NT2/D1 (cell line): ENCODE data around the gene PPP6R3.
"Not testable (repeated sequence)": the region's sequence is repeated elsewhere in the genome, so short reads cannot be mapped to it uniquely, and the experiment has no call there.

ENCODE experiments used
- DNase-seq: peaks from one replicate; pipeline ENCODE4 v3.0.0-alpha.2; 2011; ENCODE audit warnings: low read depth, low spot score
- H3K27me3 ChIP-seq: 2 replicates; pipeline ENCODE4 v1.6.0; 2011; ENCODE audit warnings: mild to moderate bottlenecking; ENCODE audit not compliant: insufficient read length, insufficient read depth
- H3K36me3 ChIP-seq: 2 replicates; pipeline ENCODE4 v1.6.1; 2011; ENCODE audit warnings: mild to moderate bottlenecking, low read length, mixed read lengths; ENCODE audit not compliant: insufficient read depth, insufficient read length
- H3K4me1 ChIP-seq: 2 replicates; pipeline ENCODE4 v1.5.1; 2011; ENCODE audit not compliant: insufficient read depth, insufficient read length
- H3K4me3 ChIP-seq: 2 replicates; pipeline ENCODE4 v1.5.1; 2011; ENCODE audit warnings: low read depth; ENCODE audit not compliant: insufficient read length
- H3K9ac ChIP-seq: 2 replicates; pipeline ENCODE4 v1.6.0; 2011; ENCODE audit warnings: low read depth; ENCODE audit not compliant: insufficient read length
- H3K9me3 ChIP-seq: 2 replicates; pipeline ENCODE4 v1.5.1; 2011; ENCODE audit warnings: mild to moderate bottlenecking, low read length; ENCODE audit not compliant: insufficient read depth
- SUZ12 ChIP-seq: IDR thresholded peaks from 2 replicates; pipeline ENCODE4 v1.6.1; 2011; ENCODE audit not compliant: insufficient read length, insufficient read depth; ENCODE audit errors: extremely low read depth
- YY1 ChIP-seq: IDR thresholded peaks from 2 replicates; pipeline ENCODE4 v1.6.1; 2011; ENCODE audit not compliant: insufficient read length, insufficient read depth
- ZNF274 ChIP-seq: IDR thresholded peaks from 2 replicates; pipeline ENCODE4 v1.6.1; 2011; ENCODE audit warnings: mild to moderate bottlenecking, low read depth, low read length

Gene PPP6R3

GRCh38 chr11:68532727-68533369 lies 72.3 kb downstream of the PPP6R3 start:
- no peak overlapping the region for H3K9ac ChIP-seq
- TF ChIP-seq YY1 (no peak), SUZ12 (no peak), ZNF274 (no peak)
- H3K27me3 ChIP-seq: no peaks in the 10 kb centered on the region
- H3K4me1 ChIP-seq: no peaks in the 10 kb centered on the region
- no peak for DNase-seq
- no peak overlapping the region for H3K4me3 ChIP-seq
- peaks cover 32% of the 10 kb centered on the region for H3K36me3 ChIP-seq
- H3K9me3 ChIP-seq: no peaks in the 10 kb centered on the region

- H3K27me3 ChIP-seq: no peaks in the 10 kb centered on the region
- no peaks in the 10 kb centered on the region for H3K4me1 ChIP-seq
- H3K4me3 ChIP-seq: no peak overlapping the region
- no peak for DNase-seq
- TF ChIP-seq YY1: no peak
- TF ChIP-seq SUZ12: no peak
- no peak overlapping the region for H3K9ac ChIP-seq
- peaks cover 32% of the 10 kb centered on the region for H3K36me3 ChIP-seq
- no peaks in the 10 kb centered on the region for H3K9me3 ChIP-seq
Measured at GRCh38 chr11:68533945-68534344, 73.4 kb downstream of the PPP6R3 start.

GRCh38 chr11:68535098-68535497 lies 74.5 kb downstream of the PPP6R3 start:
- Histone ChIP-seq H3K4me3 (no peak overlapping the region), H3K9me3 (peaks cover 7% of the 10 kb centered on the region; the same call in 1 of the 2 replicates), H3K36me3 (peaks cover 41% of the 10 kb centered on the region), H3K9ac (no peak overlapping the region), H3K27me3 (no peaks in the 10 kb centered on the region), H3K4me1 (no peaks in the 10 kb centered on the region)
- TF ChIP-seq YY1: no peak
- TF ChIP-seq SUZ12: no peak
- no peak for TF ChIP-seq ZNF274
- no peak for DNase-seq

GRCh38 chr11:68536706-68537105 lies 76.2 kb downstream of the PPP6R3 start:
- H3K4me1 ChIP-seq: peaks cover 4% of the 10 kb centered on the region
- no peak overlapping the region for H3K4me3 ChIP-seq
- H3K36me3 ChIP-seq: peaks cover 51% of the 10 kb centered on the region
- H3K9me3 ChIP-seq: peaks cover 7% of the 10 kb centered on the region; the same call in 1 of the 2 replicates
- no peaks in the 10 kb centered on the region for H3K27me3 ChIP-seq
- no peak for TF ChIP-seq ZNF274
- no peak for TF ChIP-seq SUZ12
- no peak for TF ChIP-seq YY1
- H3K9ac ChIP-seq: no peak overlapping the region
- no peak for DNase-seq

- DNase-seq: no peak
- H3K27me3 ChIP-seq: no peaks in the 10 kb centered on the region
- H3K36me3 ChIP-seq: peaks cover 51% of the 10 kb centered on the region
- no peak overlapping the region for H3K4me3 ChIP-seq
- H3K9me3 ChIP-seq: peaks cover 7% of the 10 kb centered on the region; the same call in 1 of the 2 replicates
- no peak overlapping the region for H3K9ac ChIP-seq
- TF ChIP-seq YY1 (no peak), ZNF274 (no peak), SUZ12 (no peak)
- peaks cover 5% of the 10 kb centered on the region for H3K4me1 ChIP-seq
Measured at GRCh38 chr11:68538025-68538424, 77.5 kb downstream of the PPP6R3 start.

GRCh38 chr11:68539395-68539794 lies 78.8 kb downstream of the PPP6R3 start:
- Histone ChIP-seq H3K9ac (no peak overlapping the region), H3K4me1 (peaks cover 5% of the 10 kb centered on the region), H3K27me3 (no peaks in the 10 kb centered on the region), H3K36me3 (peaks cover 58% of the 10 kb centered on the region), H3K9me3 (peaks cover 7% of the 10 kb centered on the region; the same call in 1 of the 2 replicates), H3K4me3 (no peak overlapping the region)
- TF ChIP-seq YY1 (no peak), ZNF274 (no peak), SUZ12 (no peak)
- DNase-seq: no peak

- not testable (repeated sequence) for H3K4me3 ChIP-seq, H3K4me1 ChIP-seq, H3K9ac ChIP-seq, DNase-seq, H3K27me3 ChIP-seq, H3K9me3 ChIP-seq
- H3K36me3 ChIP-seq: peaks cover 64% of the 10 kb centered on the region
Measured at GRCh38 chr11:68540504-68540903, 80.0 kb downstream of the PPP6R3 start.
